ENCODE results near the gene EXOC6B. TPM values are rescaled to one million over a fixed set of nuclear protein-coding genes. Genes with fewer than 3 reads are reported as not detected.

Gene EXOC6B
- total and polyA plus RNA-seq, 2 of the 8 experiments (the other 6 are each of a cell fraction or from before 2014, with no cell fraction given) = 13.5 to 33.0 TPM

- H3K14ac ChIP-seq (ENCODE audit: insufficient read length) = no peak overlapping the region
- TF ChIP-seq, protein P1, sequence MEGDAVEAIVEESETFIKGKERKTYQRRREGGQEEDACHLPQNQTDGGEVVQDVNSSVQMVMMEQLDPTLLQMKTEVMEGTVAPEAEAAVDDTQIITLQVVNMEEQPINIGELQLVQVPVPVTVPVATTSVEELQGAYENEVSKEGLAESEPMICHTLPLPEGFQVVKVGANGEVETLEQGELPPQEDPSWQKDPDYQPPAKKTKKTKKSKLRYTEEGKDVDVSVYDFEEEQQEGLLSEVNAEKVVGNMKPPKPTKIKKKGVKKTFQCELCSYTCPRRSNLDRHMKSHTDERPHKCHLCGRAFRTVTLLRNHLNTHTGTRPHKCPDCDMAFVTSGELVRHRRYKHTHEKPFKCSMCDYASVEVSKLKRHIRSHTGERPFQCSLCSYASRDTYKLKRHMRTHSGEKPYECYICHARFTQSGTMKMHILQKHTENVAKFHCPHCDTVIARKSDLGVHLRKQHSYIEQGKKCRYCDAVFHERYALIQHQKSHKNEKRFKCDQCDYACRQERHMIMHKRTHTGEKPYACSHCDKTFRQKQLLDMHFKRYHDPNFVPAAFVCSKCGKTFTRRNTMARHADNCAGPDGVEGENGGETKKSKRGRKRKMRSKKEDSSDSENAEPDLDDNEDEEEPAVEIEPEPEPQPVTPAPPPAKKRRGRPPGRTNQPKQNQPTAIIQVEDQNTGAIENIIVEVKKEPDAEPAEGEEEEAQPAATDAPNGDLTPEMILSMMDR (IDR thresholded peaks at IDR 0.05; ENCODE audit: control extremely low read depth in 1 of 3, insufficient read depth in 1 of 3, low read depth in 1 of 3, low read length in 3 of 3) = no peak
- TF ChIP-seq JUND (IDR thresholded peaks at IDR 0.05; ENCODE audit: low read length) (no peak), MAFK (IDR thresholded peaks at IDR 0.05; ENCODE audit: low read depth, low read length) (no peak), HDAC6 (IDR thresholded peaks at IDR 0.05; ENCODE audit: low read depth, low read length) (no peak), YY1 (IDR thresholded peaks at IDR 0.05; ENCODE audit: low read depth, low read length) (no peak), POU5F1 (IDR thresholded peaks at IDR 0.05; ENCODE audit: low read depth, low read length) (no peak), CHD2 (IDR thresholded peaks at IDR 0.05; ENCODE audit: low read length) (no peak), RFX5 (IDR thresholded peaks at IDR 0.05; ENCODE audit: borderline replicate concordance, low read depth, low read length) (no peak), FOSL1 (IDR thresholded peaks at IDR 0.05; ENCODE audit: insufficient read depth, low read depth, low read length) (no peak), EGR1 (IDR thresholded peaks at IDR 0.05; ENCODE audit: borderline replicate concordance, low read depth, low read length) (no peak), TCF12 (IDR thresholded peaks at IDR 0.05; ENCODE audit: low read depth, low read length) (no peak)
- TF ChIP-seq, protein P2, sequence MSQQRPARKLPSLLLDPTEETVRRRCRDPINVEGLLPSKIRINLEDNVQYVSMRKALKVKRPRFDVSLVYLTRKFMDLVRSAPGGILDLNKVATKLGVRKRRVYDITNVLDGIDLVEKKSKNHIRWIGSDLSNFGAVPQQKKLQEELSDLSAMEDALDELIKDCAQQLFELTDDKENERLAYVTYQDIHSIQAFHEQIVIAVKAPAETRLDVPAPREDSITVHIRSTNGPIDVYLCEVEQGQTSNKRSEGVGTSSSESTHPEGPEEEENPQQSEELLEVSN (IDR thresholded peaks at IDR 0.05) = no peak
These were observed 439.5 kb downstream of the EXOC6B start for GRCh38 chr2:72386288-72386687.

More at GRCh38 chr2:72386288-72386687, 439.5 kb downstream of the EXOC6B start:
- no peaks in the 10 kb centered on the region for H3K27me3 ChIP-seq (replicated peaks in 1 of 4; ENCODE audit: control insufficient read depth in 3 of 4, extremely low read depth in 1 of 4, insufficient read depth in 3 of 4, low read length in 3 of 4)
- no peak overlapping the region for H2BK120ac ChIP-seq (replicated peaks; ENCODE audit: low read depth, low read length)
- POLR2A ChIA-PET (ENCODE audit: partially characterized antibody) = no interaction called here
- CTCF ChIA-PET (ENCODE audit: partially characterized antibody) = no interaction called here
- H3K4me3 ChIP-seq (ENCODE audit: extremely low read depth in 1 of 4, insufficient read depth in 2 of 4, low read depth in 3 of 4, low read length in 4 of 4) = no peak overlapping the region
- H3K56ac ChIP-seq (replicated peaks; ENCODE audit: insufficient read length, low read depth, low read length) = no peak overlapping the region
- H3K9ac ChIP-seq (replicated peaks in 1 of 4; ENCODE audit: extremely low read depth in 1 of 4, low read depth in 3 of 4, low read length in 3 of 4) = no peak overlapping the region
- no peak overlapping the region for H4K5ac ChIP-seq (ENCODE audit: insufficient read length, low read depth, low read length)
- H3K79me2 ChIP-seq (ENCODE audit: control insufficient read depth in 1 of 2, insufficient read depth in 2 of 2, low read length in 2 of 2) = no peaks in the 10 kb centered on the region
- no peaks in the 10 kb centered on the region for H3K36me3 ChIP-seq (ENCODE audit: control insufficient read depth in 2 of 4, insufficient read depth in 4 of 4, low read length in 3 of 4)
- no peak overlapping the region for H3K4ac ChIP-seq (replicated peaks; ENCODE audit: insufficient read length, low read depth, low read length)
- H3K4me2 ChIP-seq (ENCODE audit: insufficient read depth in 1 of 2, low read depth in 2 of 2, low read length in 2 of 2) = no peak overlapping the region
- H2AK5ac ChIP-seq (ENCODE audit: low read depth, low read length) = no peak overlapping the region
- H2AFZ ChIP-seq (ENCODE audit: low read length) = no peak overlapping the region
- 92% methylated on average over 1 of the region's 1 CpG; no CpG with 5 or more reads in 1 of the 2 experiments for WGBS, 2 experiments (ENCODE audit: extremely low coverage in 1 of 2, insufficient coverage in 1 of 2, insufficient read length in 1 of 2, insufficient replicate concordance in 2 of 2, low coverage in 1 of 2, low lambda C conversion rate in 2 of 2, missing lambda C conversion rate in 1 of 2)
- H4K8ac ChIP-seq (ENCODE audit: extremely low read depth, insufficient read depth, low read length) = no peak overlapping the region; the same call in 1 of the 2 replicates
- FAIRE-seq (no peak), DNase-seq (ENCODE audit: low read depth in 1 of 2, low spot score in 2 of 2) (no peak)
- no peaks in the 10 kb centered on the region for H3K4me1 ChIP-seq (replicated peaks in 1 of 4; ENCODE audit: control insufficient read depth in 3 of 4, insufficient read depth in 4 of 4, low read length in 3 of 4)
- H3K18ac ChIP-seq (ENCODE audit: extremely low read depth, low read length) = no peak overlapping the region
- no peaks in the 10 kb centered on the region for H4K20me1 ChIP-seq (replicated peaks in 1 of 2; ENCODE audit: control insufficient read depth in 1 of 2, insufficient read depth in 2 of 2, low read length in 2 of 2)
- no peak overlapping the region for H4K91ac ChIP-seq (replicated peaks; ENCODE audit: insufficient read length, low read length)
- H2BK15ac ChIP-seq (ENCODE audit: low read length) = no peak overlapping the region
- no peak overlapping the region for H3K23ac ChIP-seq (ENCODE audit: insufficient read length)
- H2BK12ac ChIP-seq (ENCODE audit: low read depth, low read length) = no peak overlapping the region
- H3K9me3 ChIP-seq (ENCODE audit: insufficient read depth in 2 of 2, low read depth in 1 of 2, low read length in 1 of 2) = peaks cover 7 to 17% of the 10 kb centered on the region in 2 experiments; a peak in 3 of 4 replicates
- no peak overlapping the region for H2BK5ac ChIP-seq (ENCODE audit: low read depth, low read length)
- no peaks in the 10 kb centered on the region for H3K79me1 ChIP-seq (ENCODE audit: low read depth, low read length)
- H3K27ac ChIP-seq (ENCODE audit: low read depth, low read length) = no peak overlapping the region
- H2BK20ac ChIP-seq (ENCODE audit: low read length) = no peak overlapping the region
- H3K23me2 ChIP-seq (ENCODE audit: low read depth, low read length) = no peaks in the 10 kb centered on the region
